ENCODE measurements around the gene CAPN1. TPM values are rescaled to one million over a fixed set of nuclear protein-coding genes. Genes with fewer than 3 reads are reported as not detected.

Gene CAPN1
- total and polyA plus RNA-seq, 9 of the 15 experiments (the other 6 are each of a cell fraction or from before 2014, with no cell fraction given) = 3.5 to 199 (median 61.6) TPM

GRCh38 chr11:65181569-65182257 lies at the start of gene CAPN1 (continued):
- TF ChIP-seq SIN3B (IDR thresholded peaks at IDR 0.05; ENCODE audit: low read depth) (no peak), CREB1 (IDR thresholded peaks at IDR 0.05) (no peak), CREB1 (CRISPR knock-in tag; IDR thresholded peaks at IDR 0.05) (no peak), HDAC6 (IDR thresholded peaks at IDR 0.05; ENCODE audit: low read depth, low read length) (no peak), ELK1 (CRISPR knock-in tag; IDR thresholded peaks at IDR 0.05) (no peak), KLF16 (IDR thresholded peaks at IDR 0.05) (no peak), ZNF24 (IDR thresholded peaks at IDR 0.05) (no peak), E2F4 (CRISPR knock-in tag; IDR thresholded peaks at IDR 0.05; ENCODE audit: low read depth) (no peak), MEIS2 (IDR thresholded peaks at IDR 0.05; ENCODE audit: partially characterized antibody) (no peak), ELF1 (tag; IDR thresholded peaks at IDR 0.05) (peak; percentile 83), HSF4 (CRISPR knock-in tag; IDR thresholded peaks at IDR 0.05; ENCODE audit: borderline replicate concordance) (no peak), HNRNPLL (IDR thresholded peaks at IDR 0.05; ENCODE audit: low read depth, low read length, poor library complexity, severe bottlenecking) (no peak), ZKSCAN3 (CRISPR knock-in tag; IDR thresholded peaks at IDR 0.05) (no peak), MITF (IDR thresholded peaks at IDR 0.05) (no peak), ZNF639 (CRISPR knock-in tag; conservative IDR thresholded peaks at IDR 0.05 in 1 of 2, IDR thresholded peaks at IDR 0.05 in 1 of 2) (peak in 1 of 2 experiments; percentile 96; a peak in 2 of 4 replicates), SRSF1 (IDR thresholded peaks at IDR 0.05; ENCODE audit: low read depth, low read length) (no peak), ZNF224 (CRISPR knock-in tag; IDR thresholded peaks at IDR 0.05) (no peak), MAX (CRISPR knock-in tag; IDR thresholded peaks at IDR 0.05) (no peak), ZBTB11 (CRISPR knock-in tag; IDR thresholded peaks at IDR 0.05) (peak in 1 of 3 experiments; percentile 77; a peak in 2 of 6 replicates)

All from K562 (cell line).